Astrocyte (in vitro differentiated cells and primary cell): ENCODE results near the gene STYXL2.

Source experiments
- CTCF ChIP-seq: IDR thresholded peaks from 2 replicates; pipeline ENCODE4 v1.5.1; 2011; ENCODE audit warnings: low read depth, mild to moderate bottlenecking, inconsistent platforms, low read length, moderate library complexity; ENCODE audit not compliant: insufficient read depth
- EZH2 ChIP-seq: IDR thresholded peaks from 2 replicates; pipeline ENCODE4 v1.6.1; 2012; ENCODE audit warnings: mild to moderate bottlenecking, low read length, inconsistent platforms; ENCODE audit not compliant: insufficient read depth

GRCh38 chr1:167054946-167055630, 38.8 kb upstream of the STYXL2 start:
- no peak for TF ChIP-seq CTCF
- no peak for TF ChIP-seq EZH2
